Activated effector memory CD4-positive, alpha-beta T cell treated with anti-CD3 and anti-CD28 coated beads, Interleukin-2, amount 50 U/mL, for 16 hours (primary cell): ENCODE results near the gene DRD4.
"Not testable (repeated sequence)": the region's sequence is repeated elsewhere in the genome, so short reads cannot be mapped to it uniquely, and the experiment has no call there.

Experiments
- DNase-seq: peaks from one replicate; pipeline ENCODE4 v3.0.0-alpha.2; 2020

Gene DRD4

GRCh38 chr11:680970-681369 is 43.9 kb downstream of the DRD4 start:
- DNase-seq = no peak

GRCh38 chr11:686451-687243 is 49.6 kb downstream of the DRD4 start:
- DNase-seq = no peak

- no peak for DNase-seq
These were observed 50.7 kb downstream of the DRD4 start for GRCh38 chr11:687751-688150.

- no peak for DNase-seq
These were observed 51.6 kb downstream of the DRD4 start for GRCh38 chr11:688681-689080.

GRCh38 chr11:689625-690024 is 52.6 kb downstream of the DRD4 start:
- no peak for DNase-seq

GRCh38 chr11:690244-690643 is 53.2 kb downstream of the DRD4 start:
- DNase-seq = not testable (repeated sequence)
